Endothelial cell of umbilical vein (primary cell): ENCODE measurements around the gene SLC46A2.

ENCODE experiments used
- CTCF ChIP-seq, 2 donors: IDR thresholded peaks; 1 replicate in 1 of 2; 2 replicates in 1 of 2; pipeline ENCODE4 v1.5.1; 2011; ENCODE audit warnings: low read length in 2 of 2, mild to moderate bottlenecking in 2 of 2, moderate library complexity in 2 of 2, control low read depth in 1 of 2, inconsistent platforms in 1 of 2, low read depth in 1 of 2; ENCODE audit not compliant: insufficient read depth in 1 of 2; ENCODE audit errors: extremely low read depth in 1 of 2
- EZH2 ChIP-seq: IDR thresholded peaks from 2 replicates; pipeline ENCODE4 v1.6.1; 2012; ENCODE audit warnings: borderline replicate concordance, low read depth, mild to moderate bottlenecking, moderate library complexity, low read length, inconsistent platforms; ENCODE audit not compliant: severe bottlenecking
- FOS ChIP-seq: IDR thresholded peaks from 2 replicates; pipeline ENCODE4 v1.6.1; 2011; ENCODE audit warnings: mild to moderate bottlenecking, low read length, moderate library complexity, borderline replicate concordance; ENCODE audit not compliant: insufficient read depth
- GATA2 ChIP-seq: IDR thresholded peaks from 2 replicates; pipeline ENCODE4 v1.7.0; 2011; ENCODE audit warnings: low read depth, mild to moderate bottlenecking, moderate library complexity, mixed read lengths, low read length; ENCODE audit not compliant: insufficient read length, insufficient read depth
- JUN ChIP-seq: IDR thresholded peaks from 2 replicates; pipeline ENCODE4 v1.6.1; 2011; ENCODE audit warnings: borderline replicate concordance, low read depth; ENCODE audit not compliant: insufficient read length, insufficient read depth
- MAX ChIP-seq: IDR thresholded peaks from 2 replicates; pipeline ENCODE4 v1.6.1; 2011; ENCODE audit not compliant: insufficient read depth, insufficient read length
- MYC ChIP-seq: IDR thresholded peaks from one replicate; pipeline ENCODE4 v1.6.1; 2011; ENCODE audit warnings: mild to moderate bottlenecking, low read depth, low read length
- POLR2A ChIP-seq: IDR thresholded peaks from 2 replicates; pipeline ENCODE4 v1.6.1; 2012; ENCODE audit warnings: low read depth, mild to moderate bottlenecking, control low read depth, low read length
- POLR2AphosphoS5 ChIP-seq: IDR thresholded peaks from 2 replicates; pipeline ENCODE4 v1.6.1; 2012; ENCODE audit warnings: low read depth, mild to moderate bottlenecking, control low read depth, low read length, moderate library complexity; ENCODE audit not compliant: insufficient read depth

- TF ChIP-seq CTCF (IDR thresholded peaks at IDR 0.05; ENCODE audit: extremely low read depth in 1 of 2, insufficient read depth in 1 of 2, low read depth in 1 of 2, low read length in 2 of 2) (no peak), POLR2A (no peak), JUN (no peak), FOS (no peak), MYC (no peak), POLR2AphosphoS5 (no peak), EZH2 (no peak), MAX (no peak), GATA2 (no peak)
Measured at GRCh38 chr9:112872019-112872418, 18.7 kb downstream of the SLC46A2 start.
